Astrocyte (in vitro differentiated cells and primary cell): ENCODE measurements around the gene BARX1. TPM values are rescaled to one million over a fixed set of nuclear protein-coding genes. Genes with fewer than 3 reads are reported as not detected.
A peak's percentile ranks its signal among the peaks of the same experiment; 100 is the strongest.

Experiments used
- DNase-seq: peaks from one replicate; pipeline ENCODE4 v3.0.0-alpha.2; 2010; ENCODE audit warnings: low read depth
- FAIRE-seq: peaks from 2 replicates; lab custom pipeline; 2011; peaks lifted over from hg19 to GRCh38; lab: Jason Lieb, UNC
- H2AFZ ChIP-seq: 2 replicates; pipeline ENCODE4 v1.6.0; 2012; ENCODE audit warnings: low read depth, low read length, inconsistent platforms
- H3K27ac ChIP-seq: 2 replicates; pipeline ENCODE4 v1.5.1; 2011; ENCODE audit warnings: low read depth, low read length, inconsistent platforms
- H3K27me3 ChIP-seq: 2 replicates; pipeline ENCODE4 v1.6.0; 2011; ENCODE audit warnings: low read length, inconsistent platforms; ENCODE audit not compliant: insufficient read depth
- H3K36me3 ChIP-seq: 2 replicates; pipeline ENCODE4 v1.5.1; 2011; ENCODE audit warnings: low read length, inconsistent platforms; ENCODE audit not compliant: insufficient read depth
- H3K4me1 ChIP-seq: 2 replicates; pipeline ENCODE4 v1.5.1; 2011; ENCODE audit warnings: low read length, inconsistent platforms; ENCODE audit not compliant: insufficient read depth
- H3K4me2 ChIP-seq: 2 replicates; pipeline ENCODE4 v1.6.0; 2012; ENCODE audit warnings: low read length, inconsistent platforms
- H3K4me3 ChIP-seq: 2 replicates; pipeline ENCODE4 v1.5.1; 2011; ENCODE audit warnings: low read depth, mild to moderate bottlenecking, low read length, inconsistent platforms; ENCODE audit not compliant: insufficient read depth
- H3K79me2 ChIP-seq: 2 replicates; pipeline ENCODE4 v1.6.0; 2012; ENCODE audit warnings: mild to moderate bottlenecking, low read length, inconsistent platforms; ENCODE audit not compliant: insufficient read depth
- H3K9ac ChIP-seq: 2 replicates; pipeline ENCODE4 v1.6.0; 2012; ENCODE audit warnings: mild to moderate bottlenecking, low read length, inconsistent platforms
- H3K9me3 ChIP-seq: 2 replicates; pipeline ENCODE4 v1.5.1; 2012; ENCODE audit warnings: low read depth, mild to moderate bottlenecking, low read length, inconsistent platforms; ENCODE audit not compliant: insufficient read depth
- H4K20me1 ChIP-seq: 2 replicates; pipeline ENCODE4 v1.6.0; 2012; ENCODE audit warnings: low read length, inconsistent platforms; ENCODE audit not compliant: insufficient read depth
- H3K27ac Mint-ChIP-seq: one replicate; pipeline ENCODE4 v1.8.0; 2021; ENCODE audit warnings: mild to moderate bottlenecking, mixed read lengths; ENCODE audit not compliant: unreplicated experiment
- H3K27me3 Mint-ChIP-seq: one replicate; pipeline ENCODE4 v1.8.0; 2021; ENCODE audit warnings: low read depth, mixed read lengths; ENCODE audit not compliant: unreplicated experiment
- H3K36me3 Mint-ChIP-seq: one replicate; pipeline ENCODE4 v1.8.0; 2021; ENCODE audit warnings: low read depth, mixed read lengths; ENCODE audit not compliant: unreplicated experiment
- H3K4me1 Mint-ChIP-seq: one replicate; pipeline ENCODE4 v1.8.0; 2021; ENCODE audit warnings: low read depth, mixed read lengths; ENCODE audit not compliant: unreplicated experiment
- H3K4me3 Mint-ChIP-seq: one replicate; pipeline ENCODE4 v1.8.0; 2021; ENCODE audit warnings: mild to moderate bottlenecking, moderate library complexity, mixed read lengths; ENCODE audit not compliant: unreplicated experiment
- H3K9me3 Mint-ChIP-seq: one replicate; pipeline ENCODE4 v1.8.0; 2021; ENCODE audit warnings: mild to moderate bottlenecking, mixed read lengths; ENCODE audit not compliant: unreplicated experiment
- EZH2 ChIP-seq: IDR thresholded peaks from 2 replicates; pipeline ENCODE4 v1.6.1; 2012; ENCODE audit warnings: mild to moderate bottlenecking, low read length, inconsistent platforms; ENCODE audit not compliant: insufficient read depth
- total RNA-seq: library from RNA; stranded (reverse); gene quantifications from 2 replicates; pipeline ENCODE4 v1.2.1, GENCODE V29; 2021
- TF ChIP-seq, protein P1 (sequence below): IDR thresholded peaks from 2 replicates; pipeline ENCODE4 v1.5.1; 2011; ENCODE audit warnings: low read depth, mild to moderate bottlenecking, inconsistent platforms, low read length, moderate library complexity; ENCODE audit not compliant: insufficient read depth

Gene BARX1
- total RNA-seq, 1 donor from 2014 or later = 0.73 TPM

DNA sequence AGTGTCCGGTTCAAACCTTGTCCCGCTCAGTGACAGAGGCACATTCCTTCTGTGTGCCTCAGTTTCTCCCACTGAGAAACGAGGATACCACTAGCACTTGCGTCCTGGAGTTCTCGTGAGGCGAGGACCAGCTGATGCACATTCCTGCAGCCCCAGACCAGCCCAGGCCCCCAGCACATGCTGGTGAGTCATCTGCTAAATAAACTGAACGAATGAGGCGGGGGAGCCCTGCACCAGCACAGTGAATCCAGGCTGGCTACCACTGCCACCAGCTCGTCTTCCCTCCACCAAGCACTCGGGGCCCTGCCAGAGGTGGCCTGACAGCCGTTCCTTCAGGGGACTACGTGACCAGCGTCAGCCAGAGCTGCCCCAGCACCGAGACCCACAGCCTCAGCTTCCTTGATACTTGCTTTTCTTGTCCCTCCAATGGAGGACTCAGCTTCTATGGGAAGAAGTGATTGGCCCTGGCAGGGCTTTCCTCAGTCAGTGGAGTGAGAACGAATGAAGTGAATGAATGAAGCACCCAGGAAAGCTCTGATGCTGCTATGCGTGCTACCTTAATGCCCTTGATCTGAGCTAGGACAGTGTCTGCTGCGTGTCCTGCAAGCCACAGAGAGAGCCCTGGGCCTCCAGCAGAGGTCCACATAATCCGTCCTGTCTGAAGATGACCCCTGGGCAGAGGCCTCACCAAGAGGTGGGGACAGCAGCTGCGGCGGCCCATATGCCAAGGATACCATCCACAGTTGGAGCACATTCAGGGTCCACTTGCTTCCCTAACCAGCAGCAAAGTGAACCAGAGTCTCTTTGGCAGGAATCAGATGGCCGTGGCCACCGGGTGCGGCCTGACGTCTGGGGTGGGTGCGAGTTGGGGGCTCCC, 13.5 kb upstream of the BARX1 start:
- DNase-seq = peak; percentile 31
- H3K36me3 ChIP-seq = no peaks in the 10 kb centered on the region
- no peak overlapping the region for H3K4me2 ChIP-seq
- H3K9me3 Mint-ChIP-seq = peaks cover 21% of the 10 kb centered on the region
- no peak overlapping the region for H3K27ac ChIP-seq
- peaks cover 24% of the 10 kb centered on the region for H3K27me3 Mint-ChIP-seq
- no peak overlapping the region for H3K4me3 Mint-ChIP-seq
- no peaks in the 10 kb centered on the region for H3K9me3 ChIP-seq
- no peaks in the 10 kb centered on the region for H3K4me1 ChIP-seq
- no peaks in the 10 kb centered on the region for H3K27me3 ChIP-seq
- H3K79me2 ChIP-seq = no peaks in the 10 kb centered on the region
- TF ChIP-seq, protein P1, sequence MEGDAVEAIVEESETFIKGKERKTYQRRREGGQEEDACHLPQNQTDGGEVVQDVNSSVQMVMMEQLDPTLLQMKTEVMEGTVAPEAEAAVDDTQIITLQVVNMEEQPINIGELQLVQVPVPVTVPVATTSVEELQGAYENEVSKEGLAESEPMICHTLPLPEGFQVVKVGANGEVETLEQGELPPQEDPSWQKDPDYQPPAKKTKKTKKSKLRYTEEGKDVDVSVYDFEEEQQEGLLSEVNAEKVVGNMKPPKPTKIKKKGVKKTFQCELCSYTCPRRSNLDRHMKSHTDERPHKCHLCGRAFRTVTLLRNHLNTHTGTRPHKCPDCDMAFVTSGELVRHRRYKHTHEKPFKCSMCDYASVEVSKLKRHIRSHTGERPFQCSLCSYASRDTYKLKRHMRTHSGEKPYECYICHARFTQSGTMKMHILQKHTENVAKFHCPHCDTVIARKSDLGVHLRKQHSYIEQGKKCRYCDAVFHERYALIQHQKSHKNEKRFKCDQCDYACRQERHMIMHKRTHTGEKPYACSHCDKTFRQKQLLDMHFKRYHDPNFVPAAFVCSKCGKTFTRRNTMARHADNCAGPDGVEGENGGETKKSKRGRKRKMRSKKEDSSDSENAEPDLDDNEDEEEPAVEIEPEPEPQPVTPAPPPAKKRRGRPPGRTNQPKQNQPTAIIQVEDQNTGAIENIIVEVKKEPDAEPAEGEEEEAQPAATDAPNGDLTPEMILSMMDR = no peak
- TF ChIP-seq EZH2 = no peak
- no peaks in the 10 kb centered on the region for H3K4me1 Mint-ChIP-seq
- FAIRE-seq = no peak
- no peak overlapping the region for H3K27ac Mint-ChIP-seq
- H3K36me3 Mint-ChIP-seq = no peaks in the 10 kb centered on the region
- no peak overlapping the region for H3K9ac ChIP-seq
- no peak overlapping the region for H2AFZ ChIP-seq
- no peak overlapping the region for H3K4me3 ChIP-seq
- no peaks in the 10 kb centered on the region for H4K20me1 ChIP-seq

DNA sequence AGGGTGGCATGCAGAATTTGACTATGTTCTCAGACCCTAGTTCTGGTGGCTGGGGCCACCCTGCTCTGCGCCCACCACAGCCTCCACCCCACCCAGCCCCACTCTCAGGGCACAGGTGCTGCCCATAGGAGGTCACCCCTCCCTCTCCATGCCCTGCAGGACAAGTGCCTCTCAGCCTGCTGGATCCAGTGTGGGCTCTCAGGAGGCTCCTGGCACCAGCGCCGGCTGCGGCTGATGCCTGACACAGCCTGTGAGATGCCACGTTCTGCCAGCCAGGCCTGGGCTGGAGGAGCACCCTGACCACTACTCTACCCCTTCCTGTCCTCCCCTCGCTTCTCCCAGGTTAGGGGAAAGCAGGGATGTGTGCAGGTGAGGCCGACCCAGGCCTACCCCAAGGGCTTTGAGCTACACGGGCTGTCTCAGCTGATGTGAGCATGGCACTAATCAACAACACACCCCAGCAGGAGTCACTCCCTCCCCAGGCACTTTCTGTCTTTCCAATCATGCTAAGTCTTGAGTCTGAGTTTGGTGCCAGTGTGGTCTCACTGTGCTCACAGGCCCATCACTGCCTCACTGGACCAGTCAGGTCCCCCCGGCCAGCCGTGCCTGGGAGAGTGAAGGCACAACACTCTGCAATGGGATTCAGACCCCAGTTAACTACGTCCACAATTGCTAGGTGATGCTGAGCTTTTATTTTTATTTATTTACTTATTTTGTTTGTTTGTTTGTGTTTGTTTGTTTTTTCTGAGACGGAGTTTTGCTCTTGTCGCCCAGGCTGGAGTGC, 12.1 kb upstream of the BARX1 start:
- no peak overlapping the region for H2AFZ ChIP-seq
- H3K4me1 Mint-ChIP-seq = peaks cover 3% of the 10 kb centered on the region
- no peak overlapping the region for H3K4me3 ChIP-seq
- TF ChIP-seq EZH2 = no peak
- TF ChIP-seq, protein P1 = no peak
- H3K27ac Mint-ChIP-seq = no peak overlapping the region
- H3K4me1 ChIP-seq = no peaks in the 10 kb centered on the region
- H4K20me1 ChIP-seq = no peaks in the 10 kb centered on the region
- H3K4me3 Mint-ChIP-seq = no peak overlapping the region
- H3K9me3 ChIP-seq = no peaks in the 10 kb centered on the region
- FAIRE-seq = no peak
- peaks cover 11% of the 10 kb centered on the region for H3K9me3 Mint-ChIP-seq
- no peaks in the 10 kb centered on the region for H3K36me3 Mint-ChIP-seq
- H3K27ac ChIP-seq = no peak overlapping the region
- H3K4me2 ChIP-seq = no peak overlapping the region
- no peak overlapping the region for H3K9ac ChIP-seq
- H3K27me3 ChIP-seq = no peaks in the 10 kb centered on the region
- no peaks in the 10 kb centered on the region for H3K36me3 ChIP-seq
- no peak for DNase-seq
- peaks cover 24% of the 10 kb centered on the region for H3K27me3 Mint-ChIP-seq
- H3K79me2 ChIP-seq = no peaks in the 10 kb centered on the region
